ENCODE data around the gene TCEANC. TPM values are rescaled to one million over a fixed set of nuclear protein-coding genes. Genes with fewer than 3 reads are reported as not detected.
"Not testable (repeated sequence)": the region's sequence is repeated elsewhere in the genome, so short reads cannot be mapped to it uniquely, and the experiment has no call there.

TCEANC gene
- total RNA-seq, 4 donors from 2014 or later, result 1.7 to 4.7 (median 3.2) TPM

DNA sequence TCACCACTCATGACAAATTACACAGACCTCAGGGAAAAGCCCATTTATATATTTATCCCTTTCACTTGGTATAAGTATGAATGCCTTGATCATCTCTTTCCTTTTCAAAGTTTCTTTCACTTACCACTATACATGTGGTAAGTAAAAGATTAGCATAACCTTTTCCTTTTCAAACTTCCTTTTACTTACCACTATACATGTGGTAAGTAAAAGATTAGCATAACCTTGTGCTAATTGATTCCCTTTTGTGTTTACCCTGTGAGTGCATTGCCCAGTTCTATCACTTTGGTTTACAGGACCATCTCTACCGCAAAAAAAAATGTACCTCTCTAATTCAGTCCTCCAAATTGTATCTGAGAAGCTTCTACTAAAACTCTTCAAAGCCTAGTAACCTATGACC, 32.7 kb upstream of the TCEANC start:
- Histone ChIP-seq H3K4me1 (no peaks in the 10 kb centered on the region), H3K4me3 (no peak overlapping the region), H3K36me3 (no peaks in the 10 kb centered on the region), H3K27ac (no peak overlapping the region), H3K9me3 (no peaks in the 10 kb centered on the region), H3K27me3 (no peaks in the 10 kb centered on the region)
- TF ChIP-seq EP300 (IDR thresholded peaks at IDR 0.05), result no peak
- TF ChIP-seq, protein P1, sequence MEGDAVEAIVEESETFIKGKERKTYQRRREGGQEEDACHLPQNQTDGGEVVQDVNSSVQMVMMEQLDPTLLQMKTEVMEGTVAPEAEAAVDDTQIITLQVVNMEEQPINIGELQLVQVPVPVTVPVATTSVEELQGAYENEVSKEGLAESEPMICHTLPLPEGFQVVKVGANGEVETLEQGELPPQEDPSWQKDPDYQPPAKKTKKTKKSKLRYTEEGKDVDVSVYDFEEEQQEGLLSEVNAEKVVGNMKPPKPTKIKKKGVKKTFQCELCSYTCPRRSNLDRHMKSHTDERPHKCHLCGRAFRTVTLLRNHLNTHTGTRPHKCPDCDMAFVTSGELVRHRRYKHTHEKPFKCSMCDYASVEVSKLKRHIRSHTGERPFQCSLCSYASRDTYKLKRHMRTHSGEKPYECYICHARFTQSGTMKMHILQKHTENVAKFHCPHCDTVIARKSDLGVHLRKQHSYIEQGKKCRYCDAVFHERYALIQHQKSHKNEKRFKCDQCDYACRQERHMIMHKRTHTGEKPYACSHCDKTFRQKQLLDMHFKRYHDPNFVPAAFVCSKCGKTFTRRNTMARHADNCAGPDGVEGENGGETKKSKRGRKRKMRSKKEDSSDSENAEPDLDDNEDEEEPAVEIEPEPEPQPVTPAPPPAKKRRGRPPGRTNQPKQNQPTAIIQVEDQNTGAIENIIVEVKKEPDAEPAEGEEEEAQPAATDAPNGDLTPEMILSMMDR (IDR thresholded peaks at IDR 0.05), result no peak
- no peak for TF ChIP-seq POLR2A (IDR thresholded peaks at IDR 0.05)
- no peak for TF ChIP-seq POLR2AphosphoS5 (IDR thresholded peaks at IDR 0.05)
- WGBS, result 21% methylated on average over 1 of the region's 1 CpG
- DNase-seq (ENCODE audit: low spot score in 2 of 2), result no peak

DNA sequence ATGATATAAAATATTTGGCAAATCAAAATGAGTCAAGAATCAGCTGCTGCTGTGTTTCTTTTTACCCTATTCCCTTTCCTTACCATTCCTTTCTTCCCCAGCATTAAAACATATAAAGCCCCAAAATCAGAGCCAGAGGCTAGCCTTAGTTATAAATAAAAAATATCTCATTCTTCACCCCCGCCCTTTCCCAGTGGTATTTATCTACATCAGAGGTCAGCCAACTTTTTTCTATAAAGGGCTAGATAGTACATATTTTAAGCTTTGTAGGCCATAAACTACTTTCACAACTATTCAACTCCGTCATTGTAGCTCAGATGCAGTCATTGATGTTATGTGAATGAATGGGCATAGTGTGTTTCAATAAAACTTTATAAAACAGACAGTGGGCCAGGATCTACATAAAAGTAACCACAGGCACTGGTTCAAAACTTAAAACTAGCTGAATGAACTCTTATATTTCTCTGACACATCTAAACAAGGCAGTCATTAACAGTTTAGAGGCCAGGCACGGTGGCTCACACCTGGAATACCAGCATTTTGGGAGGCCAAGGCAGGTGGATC, 30.5 kb upstream of the TCEANC start:
- 76% methylated on average over 3 of the region's 3 CpGs for WGBS
- H3K9me3 ChIP-seq, result no peaks in the 10 kb centered on the region
- no peak overlapping the region for H3K27ac ChIP-seq
- no peaks in the 10 kb centered on the region for H3K27me3 ChIP-seq
- TF ChIP-seq EP300 (IDR thresholded peaks at IDR 0.05), result no peak
- no peak for TF ChIP-seq POLR2A (IDR thresholded peaks at IDR 0.05)
- no peak for TF ChIP-seq POLR2AphosphoS5 (IDR thresholded peaks at IDR 0.05)
- TF ChIP-seq, protein P1 (IDR thresholded peaks at IDR 0.05), result no peak
- no peaks in the 10 kb centered on the region for H3K36me3 ChIP-seq
- H3K4me3 ChIP-seq, result no peak overlapping the region
- no peak for DNase-seq (ENCODE audit: low spot score in 2 of 2)
- no peaks in the 10 kb centered on the region for H3K4me1 ChIP-seq

DNA sequence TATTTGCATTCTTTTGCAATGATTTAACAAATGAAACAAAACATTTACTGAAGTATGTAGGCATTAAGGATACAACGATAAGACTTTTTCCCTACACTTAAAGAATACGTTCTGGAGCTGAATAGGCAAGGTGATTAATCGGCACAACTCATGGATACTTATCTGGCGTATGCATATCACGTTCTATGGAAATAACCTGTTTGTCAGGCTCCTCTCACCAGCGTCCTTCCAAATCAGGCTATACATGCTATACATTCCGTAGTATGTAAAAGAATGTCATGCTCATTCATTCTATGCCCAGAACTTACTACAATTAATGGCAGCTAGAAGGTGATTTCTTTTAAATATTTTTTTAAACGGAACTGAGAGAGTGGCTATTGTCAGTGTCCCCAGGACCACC, 25.6 kb upstream of the TCEANC start:
- Histone ChIP-seq H3K4me3 (no peak overlapping the region), H3K9me3 (no peaks in the 10 kb centered on the region), H3K27me3 (no peaks in the 10 kb centered on the region), H3K36me3 (no peaks in the 10 kb centered on the region), H3K27ac (no peak overlapping the region), H3K4me1 (no peaks in the 10 kb centered on the region)
- WGBS, result 69% methylated on average over 8 of the region's 8 CpGs
- TF ChIP-seq, protein P1 (IDR thresholded peaks at IDR 0.05), result no peak
- no peak for TF ChIP-seq EP300 (IDR thresholded peaks at IDR 0.05)
- no peak for TF ChIP-seq POLR2A (IDR thresholded peaks at IDR 0.05)
- no peak for TF ChIP-seq POLR2AphosphoS5 (IDR thresholded peaks at IDR 0.05)
- DNase-seq (ENCODE audit: low spot score in 2 of 2), result no peak

DNA sequence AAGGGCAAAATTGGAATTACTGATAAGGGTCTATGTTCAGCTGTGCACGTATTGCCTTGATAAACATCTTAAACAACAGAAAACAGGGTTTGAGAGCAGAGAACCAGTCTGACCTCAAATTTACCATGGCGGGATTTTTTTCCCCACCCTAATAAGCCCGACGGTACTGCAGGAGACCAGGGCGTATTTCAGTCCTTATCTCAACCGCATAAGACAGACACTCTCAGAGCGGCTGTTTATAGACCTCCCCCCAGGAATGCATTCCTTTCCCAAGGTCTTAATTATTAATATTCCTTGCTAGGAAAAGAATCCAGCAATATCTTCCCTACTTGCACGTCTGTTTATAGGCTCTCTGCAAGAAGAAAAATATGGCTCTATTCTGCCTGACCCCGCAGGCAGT, 15.7 kb upstream of the TCEANC start:
- H3K4me3 ChIP-seq; H3K27ac ChIP-seq; H3K9me3 ChIP-seq; DNase-seq (ENCODE audit: low spot score in 2 of 2); H3K27me3 ChIP-seq; H3K4me1 ChIP-seq; H3K36me3 ChIP-seq: not testable (repeated sequence)
- WGBS, result 93% methylated on average over 9 of the region's 9 CpGs

DNA sequence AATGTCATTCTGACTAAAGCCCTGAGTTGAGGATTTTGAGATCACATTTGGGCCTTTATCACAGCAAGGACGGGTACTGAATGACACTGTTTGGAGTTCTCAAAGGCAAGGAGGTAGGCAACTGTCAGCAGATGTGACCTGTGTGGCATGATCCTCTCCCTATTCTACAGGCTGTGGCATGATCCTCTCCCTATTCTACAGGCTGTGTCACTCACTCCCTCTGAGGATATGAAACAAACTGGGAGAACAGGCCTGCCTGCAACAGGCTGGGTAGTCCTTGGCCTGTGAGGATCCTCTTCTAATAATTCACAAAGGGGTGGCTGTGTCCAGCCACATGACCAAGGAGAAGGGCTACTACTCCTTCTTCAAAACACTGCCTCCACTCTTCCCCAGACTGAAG, 14.9 kb upstream of the TCEANC start:
- no peak for DNase-seq (ENCODE audit: low spot score in 2 of 2)
- Histone ChIP-seq H3K27ac (no peak overlapping the region), H3K4me1 (no peaks in the 10 kb centered on the region), H3K36me3 (no peaks in the 10 kb centered on the region), H3K27me3 (no peaks in the 10 kb centered on the region), H3K9me3 (no peaks in the 10 kb centered on the region), H3K4me3 (no peak overlapping the region)
- 57% methylated on average over 1 of the region's 1 CpG for whole genome bisulfite sequencing
- TF ChIP-seq, protein P1 (IDR thresholded peaks at IDR 0.05), result no peak
- TF ChIP-seq POLR2A (IDR thresholded peaks at IDR 0.05) (no peak), POLR2AphosphoS5 (IDR thresholded peaks at IDR 0.05) (no peak), EP300 (IDR thresholded peaks at IDR 0.05) (no peak)

DNA sequence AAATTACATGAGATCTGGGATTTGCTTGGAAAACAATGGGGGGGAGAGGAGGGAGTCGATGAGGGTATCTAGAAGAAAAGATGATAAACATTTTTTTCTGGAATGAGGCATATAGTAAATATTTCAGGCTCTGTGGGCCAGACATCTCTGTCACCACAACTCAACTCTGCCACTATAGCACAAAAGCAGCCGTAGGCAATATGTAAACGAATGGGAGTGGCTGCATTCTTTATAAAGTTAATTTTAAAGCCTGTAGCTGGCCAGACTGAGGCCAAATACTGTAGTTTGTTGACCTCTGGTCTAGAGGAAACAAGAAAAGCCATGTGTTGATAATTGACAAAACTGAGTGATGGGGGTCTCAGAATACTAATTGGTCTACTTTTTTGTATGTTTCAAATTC, 14.1 kb upstream of the TCEANC start:
- Histone ChIP-seq H3K4me3 (no peak overlapping the region), H3K27me3 (no peaks in the 10 kb centered on the region), H3K4me1 (no peaks in the 10 kb centered on the region), H3K36me3 (no peaks in the 10 kb centered on the region), H3K9me3 (no peaks in the 10 kb centered on the region), H3K27ac (no peak overlapping the region)
- WGBS, result 53% methylated on average over 3 of the region's 3 CpGs
- DNase-seq (ENCODE audit: low spot score in 2 of 2), result no peak
- TF ChIP-seq, protein P1 (IDR thresholded peaks at IDR 0.05), result no peak
- no peak for TF ChIP-seq POLR2AphosphoS5 (IDR thresholded peaks at IDR 0.05)
- TF ChIP-seq POLR2A (IDR thresholded peaks at IDR 0.05), result no peak
- TF ChIP-seq EP300 (IDR thresholded peaks at IDR 0.05), result no peak

DNA sequence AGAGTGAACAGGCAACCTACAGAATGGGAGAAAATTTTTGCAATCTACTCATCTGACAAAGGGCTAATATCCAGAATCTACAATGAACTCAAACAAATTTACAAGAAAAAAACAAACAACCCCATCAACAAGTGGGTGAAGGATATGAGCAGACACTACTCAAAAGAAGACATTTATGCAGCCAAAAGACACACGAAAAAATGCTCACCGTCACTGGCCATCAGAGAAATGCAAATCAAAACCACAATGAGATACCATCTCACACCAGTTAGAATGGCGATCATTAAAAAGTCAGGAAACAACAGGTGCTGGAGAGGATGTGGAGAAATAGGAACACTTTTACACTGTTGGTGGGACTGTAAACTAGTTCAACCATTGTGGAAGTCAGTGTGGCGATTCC, 11.3 kb upstream of the TCEANC start:
- not testable (repeated sequence) for H3K4me3 ChIP-seq; H3K9me3 ChIP-seq; H3K27me3 ChIP-seq; H3K36me3 ChIP-seq; H3K4me1 ChIP-seq; DNase-seq (ENCODE audit: low spot score in 2 of 2); H3K27ac ChIP-seq
- WGBS, result 83% methylated on average over 2 of the region's 4 CpGs

Measured in suprapubic skin (tissue), 4 donors.